SK-N-MC (cell line): ENCODE data around the gene SPSB1.

Source experiments
- EZH2 ChIP-seq: fragments of 200-600 bp; sonication (generic); IDR thresholded peaks from one replicate; pipeline ENCODE4 v1.6.1; 2017; ENCODE audit warnings: antibody characterized with exemption
- FOXP2 ChIP-seq: optimal IDR thresholded peaks from 2 replicates; pipeline ENCODE3; 2011; ENCODE audit warnings: mild to moderate bottlenecking, moderate library complexity; ENCODE audit not compliant: insufficient read depth; ENCODE audit errors: extremely low read length, control extremely low read depth
- POLR2AphosphoS5 ChIP-seq: IDR thresholded peaks from 2 replicates; pipeline ENCODE4 v1.6.1; 2012; ENCODE audit warnings: mild to moderate bottlenecking, low read depth, low read length, borderline replicate concordance

- TF ChIP-seq POLR2AphosphoS5 = no peak
- no peak for TF ChIP-seq EZH2
- TF ChIP-seq FOXP2 = no peak
These were observed 120.6 kb downstream of the SPSB1 start for GRCh38 chr1:9413071-9413876.
